EL (cell line): ENCODE data around the gene ZC3HAV1L.
"Not testable (repeated sequence)": the region's sequence is repeated elsewhere in the genome, so short reads cannot be mapped to it uniquely, and the experiment has no call there.

Experiments
- DNase-seq: peaks from one replicate; pipeline ENCODE4 v3.0.0-alpha.2; 2016

Gene ZC3HAV1L

GRCh38 chr7:139051655-139052054, 15.8 kb upstream of the ZC3HAV1L start:
- no peak for DNase-seq

- no peak for DNase-seq
These were observed 14.1 kb upstream of the ZC3HAV1L start for GRCh38 chr7:139049936-139050335.

- DNase-seq = no peak
These were observed 13.3 kb upstream of the ZC3HAV1L start for GRCh38 chr7:139049111-139049510.

- no peak for DNase-seq
These were observed 12.1 kb upstream of the ZC3HAV1L start for GRCh38 chr7:139047970-139048369.

- DNase-seq = no peak
These were observed 10.3 kb upstream of the ZC3HAV1L start for GRCh38 chr7:139046143-139046542.

GRCh38 chr7:139044813-139045794, 9.3 kb upstream of the ZC3HAV1L start:
- DNase-seq = no peak

GRCh38 chr7:139043823-139044812, 8.3 kb upstream of the ZC3HAV1L start:
- no peak for DNase-seq

GRCh38 chr7:139041378-139042085, 5.7 kb upstream of the ZC3HAV1L start:
- DNase-seq = no peak

GRCh38 chr7:139038691-139039090, 2.8 kb upstream of the ZC3HAV1L start:
- DNase-seq = no peak

- DNase-seq = no peak
These were observed 1.1 kb upstream of the ZC3HAV1L start for GRCh38 chr7:139036901-139037300.

GRCh38 chr7:139034855-139035585, 822 bp downstream of the ZC3HAV1L start:
- peak; percentile 51 for DNase-seq

- DNase-seq = peak; percentile 36
These were observed 1.5 kb downstream of the ZC3HAV1L start for GRCh38 chr7:139034336-139034735.

- no peak for DNase-seq
These were observed 2.3 kb downstream of the ZC3HAV1L start for GRCh38 chr7:139033346-139034114.

GRCh38 chr7:139032473-139032872, 3.4 kb downstream of the ZC3HAV1L start:
- no peak for DNase-seq

GRCh38 chr7:139029353-139029752, 6.5 kb downstream of the ZC3HAV1L start:
- no peak for DNase-seq

GRCh38 chr7:139026551-139026950, 9.3 kb downstream of the ZC3HAV1L start:
- no peak for DNase-seq

GRCh38 chr7:139025861-139026260, 10.0 kb downstream of the ZC3HAV1L start:
- not testable (repeated sequence) for DNase-seq

GRCh38 chr7:139023076-139023475, 12.8 kb downstream of the ZC3HAV1L start:
- peak; percentile 29 for DNase-seq

GRCh38 chr7:139022286-139022685, 13.6 kb downstream of the ZC3HAV1L start:
- no peak for DNase-seq

- no peak for DNase-seq
These were observed 16.9 kb downstream of the ZC3HAV1L start for GRCh38 chr7:139018910-139019309.

GRCh38 chr7:139016931-139017511, 18.8 kb downstream of the ZC3HAV1L start:
- peak; percentile 75 for DNase-seq
